HepG2 (cell line): ENCODE results near the gene NEDD4L. TPM values are rescaled to one million over a fixed set of nuclear protein-coding genes. Genes with fewer than 3 reads are reported as not detected.
A peak's percentile ranks its signal among the peaks of the same experiment; 100 is the strongest.

Experiments used
- EP300 ChIP-seq, 3 experiments: sonication (generic) in 1 of 3; formaldehyde crosslinking in 1 of 3; IDR thresholded peaks; 2 replicates each; pipeline versions ENCODE4 v1.5.1 to v1.6.1; 2011 to 2020; ENCODE audit warnings: low read depth in 2 of 3, low read length in 2 of 3, borderline replicate concordance in 1 of 3, improper control_type of control experiment in 1 of 3, mild to moderate bottlenecking in 1 of 3, missing genetic modification reagents in 1 of 3, moderate library complexity in 1 of 3
- ETV6 ChIP-seq: sonication (generic); formaldehyde crosslinking; conservative IDR thresholded peaks from 2 replicates; pipeline ENCODE4 v1.4.0; 2020; ENCODE audit warnings: missing genetic modification reagents
- KLF9 ChIP-seq: IDR thresholded peaks from 2 replicates; pipeline ENCODE4 v1.6.1; 2016; ENCODE audit warnings: low read depth
- MAFK ChIP-seq, 2 experiments: IDR thresholded peaks in 1 of 2; conservative IDR thresholded peaks in 1 of 2; 2 replicates each; pipeline ENCODE4 v1.6.1; 2011; ENCODE audit warnings: improper control_type of control experiment in 2 of 2, low read length in 2 of 2
- MED1 ChIP-seq: sonication (generic); formaldehyde crosslinking; IDR thresholded peaks from 2 replicates; pipeline ENCODE4 v1.4.0; 2020; ENCODE audit warnings: missing genetic modification reagents
- MEF2D ChIP-seq: sonication (generic); formaldehyde crosslinking; IDR thresholded peaks from 2 replicates; pipeline ENCODE4 v1.5.1; 2020; ENCODE audit warnings: mild to moderate bottlenecking, missing genetic modification reagents
- RERE ChIP-seq: IDR thresholded peaks from 2 replicates; pipeline ENCODE4 v1.6.1; 2016; ENCODE audit warnings: low read depth, missing genetic modification reagents, missing compliant biosample characterization
- SUZ12 ChIP-seq: fragments of 150-350 bp; IDR thresholded peaks from 2 replicates; pipeline ENCODE4 v1.6.1; 2014; ENCODE audit warnings: low read depth, low read length
- ZFP36 ChIP-seq: fragments of 150-350 bp; IDR thresholded peaks from 2 replicates; pipeline ENCODE4 v1.6.1; 2018; ENCODE audit warnings: borderline replicate concordance, low read length, low read depth; ENCODE audit not compliant: partially characterized antibody
- ZNF124 ChIP-seq: sonication (generic); formaldehyde crosslinking; IDR thresholded peaks from 2 replicates; pipeline ENCODE4 v1.4.0; 2020; ENCODE audit warnings: missing genetic modification reagents
- ZNF143 ChIP-seq: sonication (generic); formaldehyde crosslinking; IDR thresholded peaks from 2 replicates; pipeline ENCODE4 v1.4.0; 2020; ENCODE audit warnings: missing genetic modification reagents
- ZNF350 ChIP-seq: sonication (generic); formaldehyde crosslinking; IDR thresholded peaks from 2 replicates; pipeline ENCODE4 v1.4.0; 2020; ENCODE audit warnings: mild to moderate bottlenecking, low read depth, missing genetic modification reagents, borderline replicate concordance
- ZNF354B ChIP-seq: sonication (generic); formaldehyde crosslinking; IDR thresholded peaks from 2 replicates; pipeline ENCODE4 v1.8.0; 2022; ENCODE audit warnings: mild to moderate bottlenecking, missing genetic modification reagents
- ZNF562 ChIP-seq: sonication (generic); formaldehyde crosslinking; IDR thresholded peaks from 2 replicates; pipeline ENCODE4 v1.8.0; 2022; ENCODE audit warnings: missing genetic modification reagents, borderline replicate concordance
- ZNF569 ChIP-seq: sonication (generic); formaldehyde crosslinking; IDR thresholded peaks from 2 replicates; pipeline ENCODE4 v1.5.0; 2020; ENCODE audit warnings: mild to moderate bottlenecking, missing genetic modification reagents, moderate library complexity, borderline replicate concordance
- ZNF773 ChIP-seq: sonication (generic); formaldehyde crosslinking; IDR thresholded peaks from 2 replicates; pipeline ENCODE4 v1.4.0; 2020; ENCODE audit warnings: missing genetic modification reagents, borderline replicate concordance
- ZNF883 ChIP-seq: sonication (generic); formaldehyde crosslinking; IDR thresholded peaks from 2 replicates; pipeline ENCODE4 v1.5.1; 2020; ENCODE audit warnings: mild to moderate bottlenecking, missing genetic modification reagents; ENCODE audit errors: not compliant biosample characterization
- polyA plus RNA-seq, 8 experiments: library from polyadenylated mRNA; depleted of rRNA in 3 of 8; stranded (reverse) in 7 of 8; unstranded in 1 of 8; fragments of >200 nt; fragmentation: Illumina TruSeq in 4 of 8; extraction: Trizol in 4 of 8; gene quantifications; 2 replicates each; pipeline versions ENCODE4 v1.2.1 to v1.2.3, GENCODE V29; 2011 to 2016; ENCODE audit warnings: low read depth in 4 of 8, missing spikeins in 1 of 8, mixed read lengths in 1 of 8; ENCODE audit not compliant: insufficient read depth in 1 of 8
- total RNA-seq, 5 experiments: library from RNA; depleted of rRNA; stranded (reverse); fragments of >200 nt; fragmentation: Illumina TruSeq; extraction: Trizol; gene quantifications; 2 replicates each; pipeline ENCODE4 v1.2.3, GENCODE V29; 2016; ENCODE audit warnings: low read depth in 1 of 5
- TF ChIP-seq, protein P1 (sequence below): fragments of 450-650 bp; IDR thresholded peaks from 2 replicates; pipeline ENCODE4 v1.6.1; 2017
- TF ChIP-seq, protein P2 (sequence below): sonication (generic); formaldehyde crosslinking; IDR thresholded peaks from 2 replicates; pipeline ENCODE4 v1.4.0; 2020; ENCODE audit warnings: missing genetic modification reagents
- TF ChIP-seq, protein P3 (sequence below): sonication (generic); formaldehyde crosslinking; IDR thresholded peaks from 2 replicates; pipeline ENCODE4 v1.5.1; 2020; ENCODE audit warnings: missing genetic modification reagents, mild to moderate bottlenecking, borderline replicate concordance

The NEDD4L gene
- total and polyA plus RNA-seq, 2 of the 13 experiments (the other 11 are each of a cell fraction or from before 2014, with no cell fraction given) = 168 to 390 TPM

DNA sequence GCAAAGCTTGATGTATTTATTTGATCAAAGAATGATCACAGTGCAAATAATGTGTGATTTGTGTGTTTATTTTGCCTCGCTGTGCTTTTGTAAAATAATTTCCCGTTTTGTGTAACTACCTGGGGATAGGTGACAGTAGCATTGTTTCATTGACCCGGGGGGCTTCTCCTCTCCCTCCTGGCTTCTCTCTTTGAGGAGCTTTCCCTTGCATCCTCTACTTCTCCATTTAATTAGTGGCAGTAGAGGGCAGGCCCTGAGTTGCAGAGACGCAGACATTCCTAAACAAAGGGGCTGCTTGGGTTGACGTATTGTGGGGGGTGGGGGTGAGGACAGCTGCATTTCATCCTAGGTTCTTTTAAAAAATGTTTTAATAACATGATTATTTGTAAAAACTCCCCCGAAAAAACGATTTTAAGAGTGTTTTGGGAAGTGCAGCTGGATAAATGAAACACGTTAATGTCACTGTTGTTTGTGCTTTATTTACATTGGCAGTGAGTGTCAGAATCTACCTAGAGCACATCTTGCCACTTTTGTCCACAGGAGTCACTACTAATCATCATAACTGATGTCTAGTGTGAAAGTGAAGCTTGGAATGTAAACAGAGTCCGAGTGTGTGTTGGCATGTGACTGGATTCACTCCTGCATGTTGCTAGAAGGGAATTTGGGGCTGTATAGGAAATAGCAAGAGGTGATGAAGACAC is 2.2 kb downstream of the NEDD4L start (continued):
- TF ChIP-seq ZNF773 (CRISPR knock-in tag) (no peak), ETV6 (no peak), MAFK (conservative IDR thresholded peaks at IDR 0.05 in 1 of 2, IDR thresholded peaks at IDR 0.05 in 1 of 2; ENCODE audit: low read length in 2 of 2) (no peak), ZNF569 (CRISPR knock-in tag) (no peak), MED1 (CRISPR knock-in tag) (peak; percentile 58), RERE (CRISPR knock-in tag) (no peak), ZNF143 (no peak), ZNF354B (CRISPR knock-in tag) (no peak), ZNF350 (CRISPR knock-in tag) (no peak), ZNF562 (CRISPR knock-in tag) (no peak), ZNF124 (no peak), KLF9 (CRISPR knock-in tag) (no peak), ZNF883 (no peak), MEF2D (no peak), ZFP36 (no peak), SUZ12 (no peak), EP300 (IDR thresholded peaks at IDR 0.05; ENCODE audit: low read depth in 2 of 2, low read length in 2 of 2) (0 out of 4 replicates have a peak, but pooled peaks of 1 of the 2 experiments have one; percentile 5), EP300 (CRISPR knock-in tag; IDR thresholded peaks at IDR 0.05; ENCODE audit: borderline replicate concordance) (no peak)
- TF ChIP-seq, protein P1, sequence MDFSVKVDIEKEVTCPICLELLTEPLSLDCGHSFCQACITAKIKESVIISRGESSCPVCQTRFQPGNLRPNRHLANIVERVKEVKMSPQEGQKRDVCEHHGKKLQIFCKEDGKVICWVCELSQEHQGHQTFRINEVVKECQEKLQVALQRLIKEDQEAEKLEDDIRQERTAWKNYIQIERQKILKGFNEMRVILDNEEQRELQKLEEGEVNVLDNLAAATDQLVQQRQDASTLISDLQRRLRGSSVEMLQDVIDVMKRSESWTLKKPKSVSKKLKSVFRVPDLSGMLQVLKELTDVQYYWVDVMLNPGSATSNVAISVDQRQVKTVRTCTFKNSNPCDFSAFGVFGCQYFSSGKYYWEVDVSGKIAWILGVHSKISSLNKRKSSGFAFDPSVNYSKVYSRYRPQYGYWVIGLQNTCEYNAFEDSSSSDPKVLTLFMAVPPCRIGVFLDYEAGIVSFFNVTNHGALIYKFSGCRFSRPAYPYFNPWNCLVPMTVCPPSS = no peak
- TF ChIP-seq, protein P2, sequence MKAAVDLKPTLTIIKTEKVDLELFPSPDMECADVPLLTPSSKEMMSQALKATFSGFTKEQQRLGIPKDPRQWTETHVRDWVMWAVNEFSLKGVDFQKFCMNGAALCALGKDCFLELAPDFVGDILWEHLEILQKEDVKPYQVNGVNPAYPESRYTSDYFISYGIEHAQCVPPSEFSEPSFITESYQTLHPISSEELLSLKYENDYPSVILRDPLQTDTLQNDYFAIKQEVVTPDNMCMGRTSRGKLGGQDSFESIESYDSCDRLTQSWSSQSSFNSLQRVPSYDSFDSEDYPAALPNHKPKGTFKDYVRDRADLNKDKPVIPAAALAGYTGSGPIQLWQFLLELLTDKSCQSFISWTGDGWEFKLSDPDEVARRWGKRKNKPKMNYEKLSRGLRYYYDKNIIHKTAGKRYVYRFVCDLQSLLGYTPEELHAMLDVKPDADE = no peak
- TF ChIP-seq, protein P3, sequence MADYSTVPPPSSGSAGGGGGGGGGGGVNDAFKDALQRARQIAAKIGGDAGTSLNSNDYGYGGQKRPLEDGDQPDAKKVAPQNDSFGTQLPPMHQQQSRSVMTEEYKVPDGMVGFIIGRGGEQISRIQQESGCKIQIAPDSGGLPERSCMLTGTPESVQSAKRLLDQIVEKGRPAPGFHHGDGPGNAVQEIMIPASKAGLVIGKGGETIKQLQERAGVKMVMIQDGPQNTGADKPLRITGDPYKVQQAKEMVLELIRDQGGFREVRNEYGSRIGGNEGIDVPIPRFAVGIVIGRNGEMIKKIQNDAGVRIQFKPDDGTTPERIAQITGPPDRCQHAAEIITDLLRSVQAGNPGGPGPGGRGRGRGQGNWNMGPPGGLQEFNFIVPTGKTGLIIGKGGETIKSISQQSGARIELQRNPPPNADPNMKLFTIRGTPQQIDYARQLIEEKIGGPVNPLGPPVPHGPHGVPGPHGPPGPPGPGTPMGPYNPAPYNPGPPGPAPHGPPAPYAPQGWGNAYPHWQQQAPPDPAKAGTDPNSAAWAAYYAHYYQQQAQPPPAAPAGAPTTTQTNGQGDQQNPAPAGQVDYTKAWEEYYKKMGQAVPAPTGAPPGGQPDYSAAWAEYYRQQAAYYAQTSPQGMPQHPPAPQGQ (CRISPR knock-in tag) = no peak
